ENCODE results near the gene ABHD15. TPM values are rescaled to one million over a fixed set of nuclear protein-coding genes. Genes with fewer than 3 reads are reported as not detected.

The ABHD15 gene
- total and polyA plus RNA-seq, 10 donors = 5.7 to 23.8 (median 13.6) TPM

- H3K9me3 ChIP-seq = no peaks in the 10 kb centered on the region
- H3K27me3 ChIP-seq (replicated peaks in 1 of 7) = no peaks in the 10 kb centered on the region
- H3K27ac ChIP-seq = peak overlapping the region in 6 of 8 donors; percentile 14 to 63 (median 32)
- H3K4me3 ChIP-seq = peak overlapping the region in 6 of 8 donors; percentile 21 to 62 (median 27)
- peaks cover 10 to 77% (median 43%) of the 10 kb centered on the region in 6 donors for H3K4me1 ChIP-seq
- WGBS, 5 donors = 63 to 90% (median 63%) methylated on average over 3 to 30 of the region's 30 CpGs
- peaks cover 0 to 54% (median 34%) of the 10 kb centered on the region in 6 donors for H3K36me3 ChIP-seq
- TF ChIP-seq POLR2A (IDR thresholded peaks at IDR 0.05) (no peak), POLR2AphosphoS5 (IDR thresholded peaks at IDR 0.05) (no peak)
- TF ChIP-seq, protein P1, sequence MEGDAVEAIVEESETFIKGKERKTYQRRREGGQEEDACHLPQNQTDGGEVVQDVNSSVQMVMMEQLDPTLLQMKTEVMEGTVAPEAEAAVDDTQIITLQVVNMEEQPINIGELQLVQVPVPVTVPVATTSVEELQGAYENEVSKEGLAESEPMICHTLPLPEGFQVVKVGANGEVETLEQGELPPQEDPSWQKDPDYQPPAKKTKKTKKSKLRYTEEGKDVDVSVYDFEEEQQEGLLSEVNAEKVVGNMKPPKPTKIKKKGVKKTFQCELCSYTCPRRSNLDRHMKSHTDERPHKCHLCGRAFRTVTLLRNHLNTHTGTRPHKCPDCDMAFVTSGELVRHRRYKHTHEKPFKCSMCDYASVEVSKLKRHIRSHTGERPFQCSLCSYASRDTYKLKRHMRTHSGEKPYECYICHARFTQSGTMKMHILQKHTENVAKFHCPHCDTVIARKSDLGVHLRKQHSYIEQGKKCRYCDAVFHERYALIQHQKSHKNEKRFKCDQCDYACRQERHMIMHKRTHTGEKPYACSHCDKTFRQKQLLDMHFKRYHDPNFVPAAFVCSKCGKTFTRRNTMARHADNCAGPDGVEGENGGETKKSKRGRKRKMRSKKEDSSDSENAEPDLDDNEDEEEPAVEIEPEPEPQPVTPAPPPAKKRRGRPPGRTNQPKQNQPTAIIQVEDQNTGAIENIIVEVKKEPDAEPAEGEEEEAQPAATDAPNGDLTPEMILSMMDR (IDR thresholded peaks at IDR 0.05 in 8 of 11, conservative IDR thresholded peaks at IDR 0.05 in 3 of 11) = no peak
- intact Hi-C loops (cut with DNase I; ENCODE audit: low total_unique reads) = no loop called here
- DNase-seq = peak; percentile 77
Measured at GRCh38 chr17:29571883-29572681, 5.2 kb upstream of the ABHD15 start.

GRCh38 chr17:29571486-29571882 lies 4.6 kb upstream of the ABHD15 start:
- DNase-seq = peak; percentile 46
- Histone ChIP-seq H3K27me3 (replicated peaks in 1 of 7) (peaks cover 0 to 2% (median 0%) of the 10 kb centered on the region in 7 donors), H3K9me3 (no peaks in the 10 kb centered on the region), H3K4me1 (peaks cover 10 to 80% (median 45%) of the 10 kb centered on the region in 6 donors), H3K27ac (no peak overlapping the region), H3K36me3 (peaks cover 0 to 48% (median 28%) of the 10 kb centered on the region in 6 donors), H3K4me3 (no peak overlapping the region)
- WGBS, 5 donors = 89 to 97% (median 92%) methylated on average over 6 of the region's 6 CpGs
- TF ChIP-seq, protein P1 (IDR thresholded peaks at IDR 0.05 in 8 of 11, conservative IDR thresholded peaks at IDR 0.05 in 3 of 11) = no peak
- TF ChIP-seq POLR2A (IDR thresholded peaks at IDR 0.05) (no peak), POLR2AphosphoS5 (IDR thresholded peaks at IDR 0.05) (no peak)
- intact Hi-C loops (cut with DNase I; ENCODE audit: low total_unique reads) = no loop called here

DNA sequence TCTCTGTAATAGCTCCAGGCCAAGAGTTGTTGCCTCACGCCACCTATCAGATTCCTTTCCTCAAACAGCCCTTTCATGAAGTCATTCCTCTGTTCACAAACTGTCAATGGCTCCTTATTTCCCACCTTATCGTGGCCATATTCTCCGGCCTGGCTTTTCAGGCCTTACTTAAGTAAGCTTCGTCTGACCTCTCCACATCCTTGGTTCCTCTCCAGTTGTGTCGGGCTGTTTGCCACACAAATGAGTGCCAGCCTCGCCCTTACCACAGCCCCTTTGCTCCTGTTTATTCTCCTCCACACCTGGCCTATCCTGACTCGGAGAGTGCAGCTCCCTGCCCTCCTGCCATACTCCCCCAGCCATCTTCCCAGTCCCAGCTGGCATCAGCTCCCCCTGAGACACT lies 3.7 kb upstream of the ABHD15 start:
- Histone ChIP-seq H3K4me3 (no peak overlapping the region), H3K4me1 (peaks cover 13 to 82% (median 54%) of the 10 kb centered on the region in 6 donors), H3K36me3 (peaks cover 0 to 39% (median 18%) of the 10 kb centered on the region in 6 donors), H3K27me3 (replicated peaks in 1 of 7) (peaks cover 0 to 3% (median 0%) of the 10 kb centered on the region in 7 donors), H3K9me3 (no peaks in the 10 kb centered on the region), H3K27ac (no peak overlapping the region)
- TF ChIP-seq, protein P1 (IDR thresholded peaks at IDR 0.05 in 8 of 11, conservative IDR thresholded peaks at IDR 0.05 in 3 of 11) = no peak
- TF ChIP-seq POLR2A (IDR thresholded peaks at IDR 0.05) (no peak), POLR2AphosphoS5 (IDR thresholded peaks at IDR 0.05) (no peak)
- peak; percentile 46 for DNase-seq
- 91 to 98% (median 94%) methylated on average over 7 of the region's 7 CpGs for WGBS, 5 donors
- intact Hi-C loops (cut with DNase I; ENCODE audit: low total_unique reads) = no loop called here

All from spleen (tissue), 11 donors.